HepG2 (cell line): ENCODE measurements around the gene CHD2. TPM values are rescaled to one million over a fixed set of nuclear protein-coding genes. Genes with fewer than 3 reads are reported as not detected.

ENCODE experiments used
- DZIP1 ChIP-seq: sonication (generic); formaldehyde crosslinking; IDR thresholded peaks from 2 replicates; pipeline ENCODE4 v1.5.0; 2020; ENCODE audit warnings: mild to moderate bottlenecking, missing genetic modification reagents
- ELF4 ChIP-seq: sonication (generic); formaldehyde crosslinking; IDR thresholded peaks from 2 replicates; pipeline ENCODE4 v1.5.0; 2020; ENCODE audit warnings: missing genetic modification reagents, mild to moderate bottlenecking, moderate library complexity, borderline replicate concordance
- SIX4 ChIP-seq: sonication (generic); formaldehyde crosslinking; IDR thresholded peaks from 2 replicates; pipeline ENCODE4 v1.4.0; 2020; ENCODE audit warnings: missing genetic modification reagents
- TSC22D2 ChIP-seq: sonication (generic); formaldehyde crosslinking; IDR thresholded peaks from 2 replicates; pipeline ENCODE4 v1.5.1; 2020; ENCODE audit warnings: missing genetic modification reagents, mild to moderate bottlenecking, borderline replicate concordance
- ZBTB42 ChIP-seq: sonication (generic); formaldehyde crosslinking; IDR thresholded peaks from 2 replicates; pipeline ENCODE4 v1.5.0; 2020; ENCODE audit warnings: mild to moderate bottlenecking, missing genetic modification reagents
- ZNF607 ChIP-seq: sonication (generic); formaldehyde crosslinking; IDR thresholded peaks from 2 replicates; pipeline ENCODE4 v1.5.1; 2020; ENCODE audit warnings: missing genetic modification reagents, mild to moderate bottlenecking, borderline replicate concordance
- polyA plus RNA-seq, 8 experiments: library from polyadenylated mRNA; depleted of rRNA in 3 of 8; stranded (reverse) in 7 of 8; unstranded in 1 of 8; fragments of >200 nt; fragmentation: Illumina TruSeq in 4 of 8; extraction: Trizol in 4 of 8; gene quantifications; 2 replicates each; pipeline versions ENCODE4 v1.2.1 to v1.2.3, GENCODE V29; 2011 to 2016; ENCODE audit warnings: low read depth in 4 of 8, missing spikeins in 1 of 8, mixed read lengths in 1 of 8; ENCODE audit not compliant: insufficient read depth in 1 of 8
- total RNA-seq, 5 experiments: library from RNA; depleted of rRNA; stranded (reverse); fragments of >200 nt; fragmentation: Illumina TruSeq; extraction: Trizol; gene quantifications; 2 replicates each; pipeline ENCODE4 v1.2.3, GENCODE V29; 2016; ENCODE audit warnings: low read depth in 1 of 5
- TF ChIP-seq, protein P1 (sequence below): sonication (generic); formaldehyde crosslinking; IDR thresholded peaks from 2 replicates; pipeline ENCODE4 v1.4.0; 2020; ENCODE audit warnings: low read depth, missing genetic modification reagents

CHD2 gene
- total and polyA plus RNA-seq, 2 of the 13 experiments (the other 11 are each of a cell fraction or from before 2014, with no cell fraction given), result 54.0 to 54.1 TPM

DNA sequence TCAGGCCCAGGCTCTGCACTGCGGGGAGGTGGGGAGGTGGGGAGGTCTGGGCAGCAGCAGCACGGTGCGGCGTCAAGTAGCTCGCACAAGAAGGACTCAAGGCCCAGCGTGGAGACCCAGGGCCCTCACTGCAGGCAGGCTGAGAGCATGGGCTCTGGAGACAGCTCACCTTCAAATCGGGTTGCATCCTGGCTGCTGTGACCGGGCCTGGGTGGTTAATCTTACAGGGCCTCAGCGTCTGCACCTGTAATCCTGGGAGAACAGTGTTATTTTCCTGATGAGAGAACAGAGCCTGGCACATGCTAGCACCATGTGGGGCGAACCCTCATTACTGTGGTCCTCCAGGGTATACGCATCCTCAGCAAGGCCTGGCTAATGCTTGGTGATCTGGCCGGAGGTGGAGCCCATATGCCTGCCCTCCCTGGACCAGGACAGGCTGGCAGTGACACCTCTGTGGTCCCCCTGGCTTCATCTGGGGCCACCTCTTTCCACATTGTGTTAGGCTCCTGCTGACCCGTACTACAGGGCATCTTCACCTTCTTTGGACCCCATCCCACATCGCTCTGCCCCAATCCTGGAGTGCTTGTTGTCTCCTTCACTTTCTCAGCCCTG is 133.4 kb downstream of the CHD2 start (continued):
- TF ChIP-seq, protein P1, sequence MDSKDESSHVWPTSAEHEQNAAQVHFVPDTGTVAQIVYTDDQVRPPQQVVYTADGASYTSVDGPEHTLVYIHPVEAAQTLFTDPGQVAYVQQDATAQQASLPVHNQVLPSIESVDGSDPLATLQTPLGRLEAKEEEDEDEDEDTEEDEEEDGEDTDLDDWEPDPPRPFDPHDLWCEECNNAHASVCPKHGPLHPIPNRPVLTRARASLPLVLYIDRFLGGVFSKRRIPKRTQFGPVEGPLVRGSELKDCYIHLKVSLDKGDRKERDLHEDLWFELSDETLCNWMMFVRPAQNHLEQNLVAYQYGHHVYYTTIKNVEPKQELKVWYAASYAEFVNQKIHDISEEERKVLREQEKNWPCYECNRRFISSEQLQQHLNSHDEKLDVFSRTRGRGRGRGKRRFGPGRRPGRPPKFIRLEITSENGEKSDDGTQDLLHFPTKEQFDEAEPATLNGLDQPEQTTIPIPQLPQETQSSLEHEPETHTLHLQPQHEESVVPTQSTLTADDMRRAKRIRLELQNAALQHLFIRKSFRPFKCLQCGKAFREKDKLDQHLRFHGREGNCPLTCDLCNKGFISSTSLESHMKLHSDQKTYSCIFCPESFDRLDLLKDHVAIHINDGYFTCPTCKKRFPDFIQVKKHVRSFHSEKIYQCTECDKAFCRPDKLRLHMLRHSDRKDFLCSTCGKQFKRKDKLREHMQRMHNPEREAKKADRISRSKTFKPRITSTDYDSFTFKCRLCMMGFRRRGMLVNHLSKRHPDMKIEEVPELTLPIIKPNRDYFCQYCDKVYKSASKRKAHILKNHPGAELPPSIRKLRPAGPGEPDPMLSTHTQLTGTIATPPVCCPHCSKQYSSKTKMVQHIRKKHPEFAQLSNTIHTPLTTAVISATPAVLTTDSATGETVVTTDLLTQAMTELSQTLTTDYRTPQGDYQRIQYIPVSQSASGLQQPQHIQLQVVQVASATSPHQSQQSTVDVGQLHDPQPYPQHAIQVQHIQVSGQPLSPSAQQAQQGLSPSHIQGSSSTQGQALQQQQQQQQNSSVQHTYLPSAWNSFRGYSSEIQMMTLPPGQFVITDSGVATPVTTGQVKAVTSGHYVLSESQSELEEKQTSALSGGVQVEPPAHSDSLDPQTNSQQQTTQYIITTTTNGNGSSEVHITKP (CRISPR knock-in tag), result no peak
- TF ChIP-seq ZNF607 (CRISPR knock-in tag), result no peak
- no peak for TF ChIP-seq ELF4 (CRISPR knock-in tag)
- no peak for TF ChIP-seq DZIP1 (CRISPR knock-in tag)
- no peak for TF ChIP-seq TSC22D2 (CRISPR knock-in tag)
- TF ChIP-seq ZBTB42, result no peak
- no peak for TF ChIP-seq SIX4 (CRISPR knock-in tag)
